Activated B cell treated with CpG ODN at 0.5 μM for 24 hours (primary cell): Measurements from ENCODE around the gene TBXAS1. TPM values are rescaled to one million over a fixed set of nuclear protein-coding genes. Genes with fewer than 3 reads are reported as not detected.

Experiments used
- ATAC-seq: fragments of 200-7000 bp; cut with Tn5 transposase; one replicate; pipeline ENCODE4 v1.10.0; 2021; ENCODE audit warnings: low read depth, mild to moderate bottlenecking, moderate library complexity
- CTCF ChIA-PET: fragments of 350-600 bp; sonication (Branson Sonifier 250); formaldehyde crosslinking; loops from one replicate; lab custom pipeline; 2021; ENCODE audit warnings: antibody characterized with exemption; lab: Charles Lee
- POLR2A ChIA-PET: fragments of 350-600 bp; sonication (Branson Sonifier 250); formaldehyde crosslinking; loops from one replicate; lab custom pipeline; 2021; ENCODE audit warnings: antibody characterized with exemption; lab: Charles Lee
- DNase-seq: peaks from one replicate; pipeline ENCODE4 v3.0.0; 2022
- H3K27ac Mint-ChIP-seq: one replicate; pipeline ENCODE4 v1.8.0; 2020; ENCODE audit warnings: mixed read lengths
- H3K27me3 Mint-ChIP-seq: one replicate; pipeline ENCODE4 v1.8.0; 2021; ENCODE audit warnings: mixed read lengths
- H3K36me3 Mint-ChIP-seq: one replicate; pipeline ENCODE4 v1.8.0; 2021; ENCODE audit warnings: low read depth, mixed read lengths
- H3K4me1 Mint-ChIP-seq: one replicate; pipeline ENCODE4 v1.8.0; 2021; ENCODE audit warnings: mixed read lengths
- H3K4me3 Mint-ChIP-seq: one replicate; pipeline ENCODE4 v1.8.0; 2020; ENCODE audit warnings: mild to moderate bottlenecking, mixed read lengths
- H3K9me3 Mint-ChIP-seq: one replicate; pipeline ENCODE4 v1.8.0; 2020; ENCODE audit warnings: mixed read lengths
- CTCF ChIP-seq: fragments of 200-600 bp; IDR thresholded peaks from one replicate; pipeline ENCODE4 v1.8.0; 2022; ENCODE audit warnings: antibody characterized with exemption, mild to moderate bottlenecking
- intact Hi-C: fragments of 100-400 bp; cut with micrococcal nuclease; formaldehyde crosslinking; loops from one replicate; pipeline ENCODE4 v1.15.1; 2024
- total RNA-seq: library from RNA; stranded (reverse); gene quantifications from 2 replicates; pipeline ENCODE4 v1.2.3, GENCODE V29; 2022

TBXAS1 gene
- total RNA-seq, 1 donor from 2014 or later, result 3.8 TPM

GRCh38 chr7:140059273-140060242, 230.5 kb downstream of the TBXAS1 start:
- no peak for TF ChIP-seq CTCF
- peak overlapping the region; percentile 67 for H3K27ac Mint-ChIP-seq
- intact Hi-C loops, result loop anchor here (5.0 to 10.0 kb wide), 2 partner anchors 333 to 945 kb away; no protein-coding TSS in a partner anchor
- ATAC-seq (no peak), DNase-seq (no peak)
- no peaks in the 10 kb centered on the region for H3K27me3 Mint-ChIP-seq
- peak overlapping the region; percentile 97 for H3K4me3 Mint-ChIP-seq
- ChIA-PET POLR2A (no interaction called here), CTCF (no interaction called here)
- peaks cover 36% of the 10 kb centered on the region for H3K36me3 Mint-ChIP-seq
- no peaks in the 10 kb centered on the region for H3K9me3 Mint-ChIP-seq
- H3K4me1 Mint-ChIP-seq, result peaks cover 72% of the 10 kb centered on the region

- intact Hi-C loops, result loop anchor here (5.0 to 10.0 kb wide), 2 partner anchors 332 to 945 kb away; no protein-coding TSS in a partner anchor
- peaks cover 66% of the 10 kb centered on the region for H3K4me1 Mint-ChIP-seq
- H3K27ac Mint-ChIP-seq, result peak overlapping the region; percentile 67
- H3K9me3 Mint-ChIP-seq, result no peaks in the 10 kb centered on the region
- ATAC-seq (no peak), DNase-seq (no peak)
- no peaks in the 10 kb centered on the region for H3K27me3 Mint-ChIP-seq
- H3K4me3 Mint-ChIP-seq, result peak overlapping the region; percentile 97
- no peak for TF ChIP-seq CTCF
- ChIA-PET CTCF (no interaction called here), POLR2A (no interaction called here)
- H3K36me3 Mint-ChIP-seq, result peaks cover 34% of the 10 kb centered on the region
These were observed 231.2 kb downstream of the TBXAS1 start for GRCh38 chr7:140060243-140060630.

- ATAC-seq (no peak), DNase-seq (no peak)
- ChIA-PET POLR2A (interaction anchor here (0.9 to 2.6 kb wide), 3 partner anchors 114 to 169 kb away, joined by 3 to 10 read pairs (median 8); no protein-coding TSS in a partner anchor), CTCF (no interaction called here)
- TF ChIP-seq CTCF, result no peak
- intact Hi-C loops, result loop anchor here (5.0 to 10.0 kb wide), 2 partner anchors 331 to 946 kb away; no protein-coding TSS in a partner anchor
- Mint-ChIP-seq H3K4me3 (peak overlapping the region; percentile 97), H3K27ac (peak overlapping the region; percentile 98), H3K9me3 (peaks cover 6% of the 10 kb centered on the region), H3K27me3 (no peaks in the 10 kb centered on the region), H3K36me3 (peaks cover 27% of the 10 kb centered on the region), H3K4me1 (peaks cover 62% of the 10 kb centered on the region)
These were observed 231.9 kb downstream of the TBXAS1 start for GRCh38 chr7:140060788-140061606.

GRCh38 chr7:140061607-140061930, 232.5 kb downstream of the TBXAS1 start:
- Mint-ChIP-seq H3K4me1 (peaks cover 56% of the 10 kb centered on the region), H3K36me3 (peaks cover 23% of the 10 kb centered on the region), H3K27me3 (no peaks in the 10 kb centered on the region), H3K9me3 (peaks cover 12% of the 10 kb centered on the region), H3K27ac (peak overlapping the region; percentile 98), H3K4me3 (peak overlapping the region; percentile 97)
- POLR2A ChIA-PET, result interaction anchor here (0.7 to 2.6 kb wide), 5 partner anchors 107 to 614 kb away, joined by 3 to 10 read pairs (median 7); no protein-coding TSS in a partner anchor
- no peak for DNase-seq
- ATAC-seq, result no peak
- CTCF ChIA-PET, result no interaction called here
- TF ChIP-seq CTCF, result no peak
- intact Hi-C loops, result loop anchor here (5.0 to 10.0 kb wide), 2 partner anchors 331 to 947 kb away; no protein-coding TSS in a partner anchor
